HCT116 (cell line): Measurements from ENCODE around the gene CCL16. TPM values are rescaled to one million over a fixed set of nuclear protein-coding genes. Genes with fewer than 3 reads are reported as not detected.

Experiments
- ATAC-seq: fragments of 200-7000 bp; cut with Tn5 transposase; 2 replicates; pipeline ENCODE4 v1.9.1; 2020; ENCODE audit warnings: mild to moderate bottlenecking, moderate library complexity
- Bru-seq: library from RNA; stranded (reverse); fragments of 400-500 nt; gene quantifications from one replicate; lab custom pipeline; 2021; lab: Mats Ljungman, UMichigan
- BruChase-seq, 2 experiments: library from RNA; stranded (reverse); fragments of 400-500 nt; gene quantifications; one replicate each; lab custom pipeline; 2021; lab: Mats Ljungman, UMichigan
- BruUV-seq: library from RNA; stranded (reverse); fragments of 400-500 nt; replicated peaks from 2 replicates; lab custom pipeline; 2021; lab: Mats Ljungman, UMichigan
- CTCF ChIA-PET: fragments of 300-600 bp; sonication (Branson Sonifier 250); formaldehyde crosslinking; loops from one replicate; lab custom pipeline; 2021; ENCODE audit warnings: antibody characterized with exemption; lab: Charles Lee
- POLR2A ChIA-PET: fragments of 300-600, 350-600 bp; sonication (Branson Sonifier 250); formaldehyde crosslinking; loops from one replicate; lab custom pipeline; 2021; ENCODE audit warnings: antibody characterized with exemption; lab: Charles Lee
- RAD21 ChIA-PET, 2 experiments: fragments of 300-600 bp; sonication (Branson Sonifier 250); formaldehyde crosslinking; loops; one replicate each; lab custom pipeline; 2023; ENCODE audit warnings: low total read pairs in 2 of 2; ENCODE audit not compliant: uncharacterized antibody in 2 of 2, unreplicated experiment in 2 of 2, low non-redundant PET in 1 of 2; lab: Charles Lee
- DNase-seq: peaks from one replicate; pipeline ENCODE4 v3.0.0-alpha.2; 2010; ENCODE audit warnings: low read depth, low spot score
- H2AFZ ChIP-seq: fragments of 200-600 bp; shearing (Covaris generic), sonication (generic); 2 replicates; pipeline ENCODE4 v1.6.1; 2017; ENCODE audit warnings: low read depth, mixed run types, mixed read lengths, antibody characterized with exemption, low read length; ENCODE audit not compliant: poor library complexity, severe bottlenecking
- H3K27ac ChIP-seq: 2 replicates; pipeline ENCODE4 v1.5.1; 2012; ENCODE audit warnings: low read depth, low read length
- H3K27me3 ChIP-seq: fragments of 200-600 bp; sonication (generic); 2 replicates; pipeline ENCODE4 v1.6.1; 2016; ENCODE audit warnings: mixed run types, low read length, mixed read lengths; ENCODE audit not compliant: insufficient read depth
- H3K36me3 ChIP-seq, 2 experiments: fragments of 200-500 bp in 1 of 2; fragments of 200-600 bp in 1 of 2; sonication (Bioruptor generic) in 1 of 2; sonication (generic) in 1 of 2; 2 replicates each; pipeline versions ENCODE4 v1.5.1 to v1.6.1; 2014 to 2016; ENCODE audit warnings: low read length in 2 of 2, inconsistent platforms in 1 of 2, mixed read lengths in 1 of 2, mixed run types in 1 of 2; ENCODE audit not compliant: insufficient read depth in 2 of 2, control insufficient read depth in 1 of 2
- H3K4me1 ChIP-seq, 2 experiments: fragments of 200-600 bp in 1 of 2; sonication (generic) in 1 of 2; 2 replicates each; pipeline versions ENCODE4 v1.5.1 to v1.6.1; 2012 to 2017; ENCODE audit warnings: low read length in 2 of 2, inconsistent platforms in 1 of 2, mild to moderate bottlenecking in 1 of 2, mixed read lengths in 1 of 2, mixed run types in 1 of 2, moderate library complexity in 1 of 2; ENCODE audit not compliant: insufficient read depth in 2 of 2, control insufficient read depth in 1 of 2
- H3K4me2 ChIP-seq: fragments of 200-600 bp; sonication (generic); 2 replicates; pipeline ENCODE4 v1.6.1; 2017; ENCODE audit warnings: mixed run types, low read length, mixed read lengths
- H3K4me3 ChIP-seq, 2 experiments: fragments of 200-600 bp in 1 of 2; sonication (generic) in 1 of 2; replicated peaks in 1 of 2; 2 replicates each; pipeline ENCODE4 v1.5.1; 2011 to 2016; ENCODE audit warnings: low read length in 2 of 2, control low read depth in 1 of 2, low read depth in 1 of 2, mild to moderate bottlenecking in 1 of 2, mixed read lengths in 1 of 2, mixed run types in 1 of 2
- H3K79me2 ChIP-seq: fragments of 200-600 bp; sonication (generic); 2 replicates; pipeline ENCODE4 v1.6.1; 2017; ENCODE audit warnings: mild to moderate bottlenecking, mixed run types, low read length, moderate library complexity, mixed read lengths; ENCODE audit not compliant: insufficient read depth
- H3K9ac ChIP-seq: fragments of 200-600 bp; sonication (generic); 2 replicates; pipeline ENCODE4 v1.6.1; 2016; ENCODE audit warnings: low read length, mixed read lengths
- H3K9me2 ChIP-seq: fragments of 200-600 bp; sonication (generic), shearing (Covaris generic); 2 replicates; pipeline ENCODE4 v1.6.1; 2017; ENCODE audit warnings: mixed run types, mild to moderate bottlenecking, moderate library complexity; ENCODE audit not compliant: insufficient read depth
- H3K9me3 ChIP-seq, 2 experiments: fragments of 200-500 bp in 1 of 2; fragments of 200-600 bp in 1 of 2; sonication (Bioruptor generic) in 1 of 2; sonication (generic) in 1 of 2; 2 replicates each; pipeline ENCODE4 v1.6.1; 2014 to 2017; ENCODE audit warnings: low read length in 2 of 2, mixed read lengths in 2 of 2, inconsistent platforms in 1 of 2, low read depth in 1 of 2, mild to moderate bottlenecking in 1 of 2, mixed run types in 1 of 2, moderate library complexity in 1 of 2; ENCODE audit not compliant: control insufficient read depth in 1 of 2, insufficient read depth in 1 of 2
- H4K20me1 ChIP-seq: fragments of 200-600 bp; sonication (generic), shearing (Covaris generic); 2 replicates; pipeline ENCODE4 v1.6.1; 2017; ENCODE audit warnings: mixed run types, mild to moderate bottlenecking, moderate library complexity; ENCODE audit not compliant: insufficient read depth
- CBX3 ChIP-seq: IDR thresholded peaks from 2 replicates; pipeline ENCODE4 v1.6.1; 2012; ENCODE audit warnings: low read depth
- CTCF ChIP-seq, 3 experiments: fragments of 200-600 bp in 1 of 3; sonication (generic) in 1 of 3; IDR thresholded peaks in 2 of 3; conservative IDR thresholded peaks in 1 of 3; 2 replicates each; pipeline ENCODE4 v1.5.1; 2012 to 2017; ENCODE audit warnings: low read depth in 2 of 3, low read length in 2 of 3, antibody characterized with exemption in 1 of 3, borderline replicate concordance in 1 of 3, control low read depth in 1 of 3, mild to moderate bottlenecking in 1 of 3, mixed read lengths in 1 of 3, mixed run types in 1 of 3, moderate library complexity in 1 of 3; ENCODE audit not compliant: insufficient read depth in 1 of 3
- ELF1 ChIP-seq: IDR thresholded peaks from 2 replicates; pipeline ENCODE4 v1.6.1; 2012; ENCODE audit warnings: low read depth, borderline replicate concordance
- EZH2 ChIP-seq: fragments of 200-600 bp; sonication (generic); IDR thresholded peaks from 2 replicates; pipeline ENCODE4 v1.6.1; 2017; ENCODE audit warnings: antibody characterized with exemption, mixed run types
- FOSL1 ChIP-seq: IDR thresholded peaks from 2 replicates; pipeline ENCODE4 v1.6.1; 2012; ENCODE audit warnings: low read depth
- JUND ChIP-seq: IDR thresholded peaks from 2 replicates; pipeline ENCODE4 v1.6.1; 2012
- MAX ChIP-seq: IDR thresholded peaks from 2 replicates; pipeline ENCODE4 v1.6.1; 2012
- RAD21 ChIP-seq: IDR thresholded peaks from 2 replicates; pipeline ENCODE4 v1.6.1; 2012; ENCODE audit warnings: low read depth, mild to moderate bottlenecking
- REST ChIP-seq: IDR thresholded peaks from 2 replicates; pipeline ENCODE4 v1.6.1; 2012; ENCODE audit warnings: low read depth
- SIN3A ChIP-seq: IDR thresholded peaks from 2 replicates; pipeline ENCODE4 v1.6.1; 2012; ENCODE audit warnings: low read depth
- SRF ChIP-seq: IDR thresholded peaks from 2 replicates; pipeline ENCODE4 v1.6.1; 2012; ENCODE audit warnings: low read depth
- YY1 ChIP-seq: IDR thresholded peaks from 2 replicates; pipeline ENCODE4 v1.6.1; 2011; ENCODE audit warnings: low read length, low read depth, moderate library complexity, mild to moderate bottlenecking; ENCODE audit not compliant: insufficient replicate concordance; ENCODE audit errors: extremely low read depth
- ZFX ChIP-seq: fragments of 450-650 bp; IDR thresholded peaks from 2 replicates; pipeline ENCODE4 v1.6.1; 2017
- ZNF274 ChIP-seq: fragments of 200-500 bp; sonication (Bioruptor generic); IDR thresholded peaks from 2 replicates; pipeline ENCODE4 v1.6.1; 2014; ENCODE audit warnings: mild to moderate bottlenecking, low read depth, low read length, inconsistent platforms
- intact Hi-C: fragments of 100-400 bp; cut with micrococcal nuclease; formaldehyde crosslinking; loops from 2 replicates; pipeline ENCODE4 v1.10.0; 2022
- long read RNA-seq: library from polyadenylated mRNA; unstranded; transcript quantifications from one replicate; pipeline ENCODE4 v2.0.0, GENCODE V29; 2021; ENCODE audit not compliant: unreplicated experiment
- polyA plus RNA-seq: library from polyadenylated mRNA; unstranded; fragments of >200 nt; gene quantifications from 2 replicates; pipeline ENCODE4 v1.2.1, GENCODE V29; 2012; ENCODE audit warnings: missing spikeins
- total RNA-seq: library from RNA; stranded (reverse); gene quantifications from one replicate; pipeline ENCODE4 v1.2.1, GENCODE V29; 2021; ENCODE audit not compliant: unreplicated experiment

CCL16 gene
- total RNA-seq (not detected), Bru-seq, nascent RNA (not detected), BruChase-seq, experiment 1, labeled RNA remaining after a 6-hour chase (not detected), BruChase-seq, experiment 2, labeled RNA remaining after a 2-hour chase (not detected)
- polyA plus RNA-seq, result not detected in 2 replicates
- long read RNA-seq, result 0 reads

- ATAC-seq (no peak), DNase-seq (no peak)
- ChIA-PET CTCF (interaction anchor here (1.7 to 2.6 kb wide), 2 partner anchors 12 to 168 kb away, joined by 5 to 11 read pairs; no protein-coding TSS in a partner anchor), POLR2A (no interaction called here), RAD21 (no interaction called here)
- BruUV-seq, result no TSS peak
- H3K9me2 ChIP-seq, result no peaks in the 10 kb centered on the region
- no peaks in the 10 kb centered on the region for H3K27me3 ChIP-seq
- H3K4me3 ChIP-seq, result no peak within 1 kb of the TSS
- no peaks in the 10 kb centered on the region for H3K79me2 ChIP-seq
- H3K27ac ChIP-seq, result no peak within 1 kb of the TSS
- H3K4me2 ChIP-seq, result no peak within 1 kb of the TSS
- TF ChIP-seq MAX, result no peak
- no peak within 1 kb of the TSS for H2AFZ ChIP-seq
- H3K36me3 ChIP-seq, result no peaks in the 10 kb centered on the region
- no peaks in the 10 kb centered on the region for H4K20me1 ChIP-seq
- H3K9ac ChIP-seq, result no peak within 1 kb of the TSS
- intact Hi-C loops, result no loop called here
- no peaks in the 10 kb centered on the region for H3K9me3 ChIP-seq
- no peaks in the 10 kb centered on the region for H3K4me1 ChIP-seq
Observed at GRCh38 chr17:35981246-35981645, at the start of gene CCL16. Gene CCL16 (minus strand): TSS chr17:35981497. CDS start chr17:35981420, 77 bp downstream.

GRCh38 chr17:36030956-36031355 is 49.7 kb upstream of the CCL16 start:
- H2AFZ ChIP-seq, result no peak overlapping the region
- ChIA-PET CTCF (no interaction called here), RAD21 (no interaction called here), POLR2A (no interaction called here)
- intact Hi-C loops, result no loop called here
- no peaks in the 10 kb centered on the region for H4K20me1 ChIP-seq
- no peaks in the 10 kb centered on the region for H3K9me3 ChIP-seq
- DNase-seq (no peak), ATAC-seq (no peak)
- H3K4me1 ChIP-seq, result no peaks in the 10 kb centered on the region
- H3K9ac ChIP-seq, result no peak overlapping the region
- BruUV-seq, result no TSS peak
- no peaks in the 10 kb centered on the region for H3K9me2 ChIP-seq
- no peak overlapping the region for H3K4me2 ChIP-seq
- no peaks in the 10 kb centered on the region for H3K79me2 ChIP-seq
- peaks cover 18% of the 10 kb centered on the region for H3K27me3 ChIP-seq
- no peaks in the 10 kb centered on the region for H3K36me3 ChIP-seq
- H3K27ac ChIP-seq, result no peak overlapping the region
- no peak overlapping the region for H3K4me3 ChIP-seq
- TF ChIP-seq EZH2 (no peak), SIN3A (no peak), YY1 (no peak), ZNF274 (no peak), FOSL1 (no peak), ELF1 (no peak), CTCF (IDR thresholded peaks at IDR 0.05 in 2 of 3, conservative IDR thresholded peaks at IDR 0.05 in 1 of 3; ENCODE audit: borderline replicate concordance in 1 of 3, insufficient read depth in 1 of 3, low read depth in 2 of 3, low read length in 2 of 3) (no peak), MAX (no peak), REST (no peak), ZFX (no peak), RAD21 (no peak), SRF (no peak), JUND (no peak), CBX3 (no peak)
